ENCODE measurements around the gene PRR23E. TPM values are rescaled to one million over a fixed set of nuclear protein-coding genes. Genes with fewer than 3 reads are reported as not detected.

PRR23E gene
- total RNA-seq, 1 experiment from 2014 or later, result not detected

DNA sequence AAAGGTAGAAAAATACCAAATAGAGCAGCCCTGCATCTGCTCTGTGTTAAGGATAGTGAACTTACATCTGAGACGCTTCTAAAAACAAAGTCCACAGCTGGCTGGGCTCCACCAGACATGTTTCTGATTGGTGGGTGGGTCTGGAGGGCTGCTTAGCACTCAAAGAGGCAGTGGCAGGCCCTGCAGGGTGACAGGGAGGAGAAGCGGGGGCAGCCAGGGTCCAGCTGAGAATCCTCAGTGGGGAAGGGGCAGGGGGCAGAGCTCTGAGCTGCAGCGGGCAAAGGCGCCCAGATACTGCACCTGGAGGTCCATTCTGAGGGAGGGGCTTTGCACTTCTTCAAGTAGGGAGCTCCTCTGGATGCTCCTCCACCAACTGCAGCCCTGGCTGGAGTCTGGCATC, 28.1 kb downstream of the PRR23E start:
- Histone ChIP-seq H3K27ac (ENCODE audit: low read length) (no peak overlapping the region), H3K9me3 (ENCODE audit: control insufficient read depth, insufficient read depth, low read depth, low read length) (peaks cover 9% of the 10 kb centered on the region; the same call in 1 of the 2 replicates), H3K27me3 (ENCODE audit: control insufficient read depth, insufficient read depth, low read length) (peaks cover 24% of the 10 kb centered on the region), H3K4me1 (ENCODE audit: control insufficient read depth, insufficient read depth, low read length) (no peaks in the 10 kb centered on the region), H3K36me3 (ENCODE audit: control insufficient read depth, insufficient read depth, low read length) (no peaks in the 10 kb centered on the region), H3K4me3 (ENCODE audit: low read depth in 2 of 2, low read length in 2 of 2) (no peak overlapping the region)
- in situ Hi-C loops (cut with HindIII; ENCODE audit: low pct_unique_long_range_greater_than_20kb, low sequenced_read_pairs) (no loop called here), intact Hi-C loops (cut with micrococcal nuclease; ENCODE audit: unreplicated experiment) (no loop called here)
- TF ChIP-seq, protein P1, sequence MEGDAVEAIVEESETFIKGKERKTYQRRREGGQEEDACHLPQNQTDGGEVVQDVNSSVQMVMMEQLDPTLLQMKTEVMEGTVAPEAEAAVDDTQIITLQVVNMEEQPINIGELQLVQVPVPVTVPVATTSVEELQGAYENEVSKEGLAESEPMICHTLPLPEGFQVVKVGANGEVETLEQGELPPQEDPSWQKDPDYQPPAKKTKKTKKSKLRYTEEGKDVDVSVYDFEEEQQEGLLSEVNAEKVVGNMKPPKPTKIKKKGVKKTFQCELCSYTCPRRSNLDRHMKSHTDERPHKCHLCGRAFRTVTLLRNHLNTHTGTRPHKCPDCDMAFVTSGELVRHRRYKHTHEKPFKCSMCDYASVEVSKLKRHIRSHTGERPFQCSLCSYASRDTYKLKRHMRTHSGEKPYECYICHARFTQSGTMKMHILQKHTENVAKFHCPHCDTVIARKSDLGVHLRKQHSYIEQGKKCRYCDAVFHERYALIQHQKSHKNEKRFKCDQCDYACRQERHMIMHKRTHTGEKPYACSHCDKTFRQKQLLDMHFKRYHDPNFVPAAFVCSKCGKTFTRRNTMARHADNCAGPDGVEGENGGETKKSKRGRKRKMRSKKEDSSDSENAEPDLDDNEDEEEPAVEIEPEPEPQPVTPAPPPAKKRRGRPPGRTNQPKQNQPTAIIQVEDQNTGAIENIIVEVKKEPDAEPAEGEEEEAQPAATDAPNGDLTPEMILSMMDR (IDR thresholded peaks at IDR 0.05), result no peak
- no peak for TF ChIP-seq SIN3A (IDR thresholded peaks at IDR 0.05; ENCODE audit: borderline replicate concordance, insufficient read depth, low read depth, low read length)
- TF ChIP-seq POLR2AphosphoS5 (IDR thresholded peaks at IDR 0.05; ENCODE audit: low read depth, low read length), result no peak
- TF ChIP-seq, protein P2, sequence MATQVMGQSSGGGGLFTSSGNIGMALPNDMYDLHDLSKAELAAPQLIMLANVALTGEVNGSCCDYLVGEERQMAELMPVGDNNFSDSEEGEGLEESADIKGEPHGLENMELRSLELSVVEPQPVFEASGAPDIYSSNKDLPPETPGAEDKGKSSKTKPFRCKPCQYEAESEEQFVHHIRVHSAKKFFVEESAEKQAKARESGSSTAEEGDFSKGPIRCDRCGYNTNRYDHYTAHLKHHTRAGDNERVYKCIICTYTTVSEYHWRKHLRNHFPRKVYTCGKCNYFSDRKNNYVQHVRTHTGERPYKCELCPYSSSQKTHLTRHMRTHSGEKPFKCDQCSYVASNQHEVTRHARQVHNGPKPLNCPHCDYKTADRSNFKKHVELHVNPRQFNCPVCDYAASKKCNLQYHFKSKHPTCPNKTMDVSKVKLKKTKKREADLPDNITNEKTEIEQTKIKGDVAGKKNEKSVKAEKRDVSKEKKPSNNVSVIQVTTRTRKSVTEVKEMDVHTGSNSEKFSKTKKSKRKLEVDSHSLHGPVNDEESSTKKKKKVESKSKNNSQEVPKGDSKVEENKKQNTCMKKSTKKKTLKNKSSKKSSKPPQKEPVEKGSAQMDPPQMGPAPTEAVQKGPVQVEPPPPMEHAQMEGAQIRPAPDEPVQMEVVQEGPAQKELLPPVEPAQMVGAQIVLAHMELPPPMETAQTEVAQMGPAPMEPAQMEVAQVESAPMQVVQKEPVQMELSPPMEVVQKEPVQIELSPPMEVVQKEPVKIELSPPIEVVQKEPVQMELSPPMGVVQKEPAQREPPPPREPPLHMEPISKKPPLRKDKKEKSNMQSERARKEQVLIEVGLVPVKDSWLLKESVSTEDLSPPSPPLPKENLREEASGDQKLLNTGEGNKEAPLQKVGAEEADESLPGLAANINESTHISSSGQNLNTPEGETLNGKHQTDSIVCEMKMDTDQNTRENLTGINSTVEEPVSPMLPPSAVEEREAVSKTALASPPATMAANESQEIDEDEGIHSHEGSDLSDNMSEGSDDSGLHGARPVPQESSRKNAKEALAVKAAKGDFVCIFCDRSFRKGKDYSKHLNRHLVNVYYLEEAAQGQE (IDR thresholded peaks at IDR 0.05; ENCODE audit: insufficient read depth in 1 of 2, low read depth in 2 of 2, low read length in 1 of 2), result no peak
- TF ChIP-seq TCF7L2 (IDR thresholded peaks at IDR 0.05; ENCODE audit: low read depth, low read length), result no peak
- no peak for DNase-seq (ENCODE audit: low read depth, low spot score)
- ATAC-seq, result no peak
- no TSS peak for BruUV-seq (replicated peaks)
- POLR2A ChIA-PET, result interaction anchor here (0.6 kb wide), 1 partner anchor 412 kb away, joined by 3 read pairs; no protein-coding TSS in a partner anchor
- CTCF ChIA-PET, result no interaction called here

DNA sequence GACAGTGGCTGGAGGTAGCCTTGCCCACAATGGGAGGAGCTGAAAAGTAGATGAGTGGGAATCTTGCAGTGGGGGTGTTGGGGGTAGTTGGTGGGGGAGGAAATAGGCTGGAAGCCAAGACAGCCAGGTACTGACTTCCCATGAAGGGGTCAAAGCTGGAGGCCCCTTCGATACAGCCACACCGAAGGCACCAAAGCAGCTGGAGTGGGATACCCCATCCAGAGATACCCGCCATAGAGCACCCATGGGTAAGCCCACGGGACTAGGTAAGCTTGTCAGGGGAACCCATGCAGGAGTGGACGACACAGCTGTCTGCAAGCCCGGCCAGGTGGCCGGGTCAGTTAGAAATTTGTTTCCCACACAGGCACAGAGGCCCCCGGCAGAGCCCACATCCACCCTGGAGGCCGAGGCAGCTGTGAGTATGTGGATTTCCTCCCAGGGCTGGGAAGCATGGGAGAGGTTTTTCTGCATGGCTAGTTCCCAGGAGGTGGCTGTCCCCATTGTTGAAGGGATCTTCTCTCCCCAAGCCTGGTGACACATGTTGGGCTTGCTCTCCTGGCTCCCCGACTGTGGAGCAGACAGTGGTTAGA, 28.6 kb downstream of the PRR23E start:
- BruUV-seq (replicated peaks), result no TSS peak
- H3K9me3 ChIP-seq (ENCODE audit: control insufficient read depth, insufficient read depth, low read depth, low read length), result peaks cover 9% of the 10 kb centered on the region; the same call in 1 of the 2 replicates
- no peak for TF ChIP-seq POLR2AphosphoS5 (IDR thresholded peaks at IDR 0.05; ENCODE audit: low read depth, low read length)
- TF ChIP-seq TCF7L2 (IDR thresholded peaks at IDR 0.05; ENCODE audit: low read depth, low read length), result no peak
- TF ChIP-seq, protein P1 (IDR thresholded peaks at IDR 0.05), result no peak
- TF ChIP-seq, protein P2 (IDR thresholded peaks at IDR 0.05; ENCODE audit: insufficient read depth in 1 of 2, low read depth in 2 of 2, low read length in 1 of 2), result no peak
- TF ChIP-seq SIN3A (IDR thresholded peaks at IDR 0.05; ENCODE audit: borderline replicate concordance, insufficient read depth, low read depth, low read length), result no peak
- ATAC-seq (peak; percentile 34; the same call in 1 of the 2 replicates), DNase-seq (ENCODE audit: low read depth, low spot score) (no peak)
- no peak overlapping the region for H3K27ac ChIP-seq (ENCODE audit: low read length)
- no peak overlapping the region for H3K4me3 ChIP-seq (ENCODE audit: low read depth in 2 of 2, low read length in 2 of 2)
- ChIA-PET POLR2A (interaction anchor here (0.6 kb wide), 1 partner anchor 412 kb away, joined by 3 read pairs; no protein-coding TSS in a partner anchor), CTCF (no interaction called here)
- in situ Hi-C loops (cut with HindIII; ENCODE audit: low pct_unique_long_range_greater_than_20kb, low sequenced_read_pairs), result no loop called here
- H3K4me1 ChIP-seq (ENCODE audit: control insufficient read depth, insufficient read depth, low read length), result no peaks in the 10 kb centered on the region
- intact Hi-C loops (cut with micrococcal nuclease; ENCODE audit: unreplicated experiment), result no loop called here
- peaks cover 25% of the 10 kb centered on the region for H3K27me3 ChIP-seq (ENCODE audit: control insufficient read depth, insufficient read depth, low read length)
- no peaks in the 10 kb centered on the region for H3K36me3 ChIP-seq (ENCODE audit: control insufficient read depth, insufficient read depth, low read length)

All from Panc1 (cell line).